Colonic mucosa (tissue), 4 donors: ENCODE data around the gene GTF2A2. TPM values are rescaled to one million over a fixed set of nuclear protein-coding genes. Genes with fewer than 3 reads are reported as not detected.
"Not testable (repeated sequence)": the region's sequence is repeated elsewhere in the genome, so short reads cannot be mapped to it uniquely, and the experiment has no call there.

ENCODE experiments used
- DNase-seq: peaks from one replicate; pipeline ENCODE4 v3.0.0-alpha.2; 2020
- H3K27ac ChIP-seq: fragments of 200-600 bp; one replicate; pipeline ENCODE4 v1.8.0; 2021
- H3K27me3 ChIP-seq: fragments of 200-600 bp; one replicate; pipeline ENCODE4 v1.8.0; 2021
- H3K36me3 ChIP-seq: fragments of 200-600 bp; one replicate; pipeline ENCODE4 v1.8.0; 2021
- H3K4me1 ChIP-seq: fragments of 200-600 bp; one replicate; pipeline ENCODE4 v1.8.0; 2021; ENCODE audit warnings: mild to moderate bottlenecking
- H3K4me3 ChIP-seq: fragments of 200-600 bp; one replicate; pipeline ENCODE4 v1.8.0; 2021
- H3K9ac ChIP-seq, 2 donors: one replicate each; pipeline ENCODE4 v1.7.0; 2013; ENCODE audit warnings: control low read depth in 2 of 2, low read depth in 2 of 2, low read length in 2 of 2
- H3K9me3 ChIP-seq: fragments of 200-600 bp; one replicate; pipeline ENCODE4 v1.8.0; 2021
- intact Hi-C: fragments of 100-400 bp; cut with DNase I; formaldehyde crosslinking; loops from one replicate; pipeline ENCODE4 v1.14.1; 2022
- total RNA-seq, 2 donors: library from RNA; stranded (reverse); fragmentation: NEBNext Ultra II Directional in 1 of 2; extraction: Animal tissue kit (Norgen Biotek cat#: 25700) in 1 of 2; gene quantifications; one replicate each; pipeline ENCODE4 v1.2.1, GENCODE V29; 2021
- TF ChIP-seq, protein P1 (sequence below): fragments of 200-600 bp; IDR thresholded peaks from one replicate; pipeline ENCODE4 v1.8.0; 2022; ENCODE audit warnings: antibody characterized with exemption, mild to moderate bottlenecking
- donor health status: healthy.
- donor health status: DM: no; HTN: no; CAD: no.
- donor health status: DM: no; HTN: no; CAD: no.

Gene GTF2A2
- total RNA-seq, 2 donors from 2014 or later, result 117 to 143 TPM

DNA sequence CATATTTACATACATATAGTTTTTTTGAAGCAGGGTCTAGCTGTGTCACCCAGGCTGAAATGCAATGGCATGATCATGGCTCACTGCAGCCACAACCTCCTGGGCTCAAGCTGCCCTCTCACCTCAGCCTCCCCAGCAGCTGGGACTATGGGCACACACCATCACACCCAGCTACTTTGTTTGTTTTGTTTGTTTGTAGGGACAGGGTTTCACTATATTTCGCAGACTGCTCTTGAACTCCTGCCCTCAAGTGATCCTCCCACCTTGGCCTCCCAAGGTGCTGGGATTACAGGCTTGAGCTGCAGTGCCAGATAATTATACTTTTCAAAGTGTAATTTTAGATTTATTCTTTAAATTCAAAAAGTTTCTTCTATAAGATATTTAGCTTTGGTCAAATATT is 10.2 kb downstream of the GTF2A2 start:
- TF ChIP-seq, protein P1, sequence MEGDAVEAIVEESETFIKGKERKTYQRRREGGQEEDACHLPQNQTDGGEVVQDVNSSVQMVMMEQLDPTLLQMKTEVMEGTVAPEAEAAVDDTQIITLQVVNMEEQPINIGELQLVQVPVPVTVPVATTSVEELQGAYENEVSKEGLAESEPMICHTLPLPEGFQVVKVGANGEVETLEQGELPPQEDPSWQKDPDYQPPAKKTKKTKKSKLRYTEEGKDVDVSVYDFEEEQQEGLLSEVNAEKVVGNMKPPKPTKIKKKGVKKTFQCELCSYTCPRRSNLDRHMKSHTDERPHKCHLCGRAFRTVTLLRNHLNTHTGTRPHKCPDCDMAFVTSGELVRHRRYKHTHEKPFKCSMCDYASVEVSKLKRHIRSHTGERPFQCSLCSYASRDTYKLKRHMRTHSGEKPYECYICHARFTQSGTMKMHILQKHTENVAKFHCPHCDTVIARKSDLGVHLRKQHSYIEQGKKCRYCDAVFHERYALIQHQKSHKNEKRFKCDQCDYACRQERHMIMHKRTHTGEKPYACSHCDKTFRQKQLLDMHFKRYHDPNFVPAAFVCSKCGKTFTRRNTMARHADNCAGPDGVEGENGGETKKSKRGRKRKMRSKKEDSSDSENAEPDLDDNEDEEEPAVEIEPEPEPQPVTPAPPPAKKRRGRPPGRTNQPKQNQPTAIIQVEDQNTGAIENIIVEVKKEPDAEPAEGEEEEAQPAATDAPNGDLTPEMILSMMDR, result no peak
- no peaks in the 10 kb centered on the region for H3K9me3 ChIP-seq
- DNase-seq, result no peak
- intact Hi-C loops, result no loop called here
- no peaks in the 10 kb centered on the region for H3K27me3 ChIP-seq
- no peak overlapping the region for H3K9ac ChIP-seq
- no peak overlapping the region for H3K4me3 ChIP-seq
- H3K4me1 ChIP-seq, result no peaks in the 10 kb centered on the region
- H3K36me3 ChIP-seq, result no peaks in the 10 kb centered on the region
- no peak overlapping the region for H3K27ac ChIP-seq

DNA sequence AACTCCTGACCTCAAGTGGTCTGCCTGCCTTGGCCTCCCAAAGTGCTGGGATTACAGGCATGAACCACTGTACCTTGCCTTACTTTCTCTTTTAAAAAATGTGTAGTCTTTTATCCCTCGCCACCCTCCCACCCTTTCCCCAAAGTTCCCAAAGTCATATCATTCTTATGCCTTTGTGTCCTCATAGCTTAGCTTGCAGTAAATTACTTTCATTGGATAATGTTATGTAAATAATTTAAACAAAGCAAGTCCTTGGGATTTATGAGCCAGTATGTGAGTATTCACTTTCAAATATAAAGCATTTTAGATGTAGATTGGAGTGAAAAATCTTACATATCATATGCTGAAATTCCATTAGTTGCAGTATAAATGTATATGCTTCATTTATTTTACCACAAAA is 11.0 kb downstream of the GTF2A2 start:
- TF ChIP-seq, protein P1, result no peak

DNA sequence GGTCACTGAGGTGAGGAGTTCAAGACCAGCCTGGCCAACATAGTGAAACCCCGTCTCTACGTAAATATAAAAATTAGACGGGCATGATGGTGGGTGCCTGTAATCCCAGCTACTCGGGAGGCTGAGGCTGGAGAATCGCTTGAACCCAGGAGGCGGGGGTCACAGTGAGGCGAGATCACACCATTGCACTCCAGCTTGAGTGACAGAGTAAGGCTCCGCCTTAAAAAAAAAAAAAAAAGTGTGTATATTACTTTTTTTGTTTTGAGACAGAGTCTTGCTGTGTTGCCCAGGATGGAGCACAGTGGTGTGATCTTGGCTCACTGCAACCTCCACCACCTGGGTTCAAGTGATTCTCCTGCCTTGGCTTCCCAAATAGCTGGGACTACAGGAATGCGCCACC is 11.5 kb downstream of the GTF2A2 start:
- H3K36me3 ChIP-seq, H3K27ac ChIP-seq, intact Hi-C loops: not testable (repeated sequence)

More for the DNA sequence above, 11.0 kb downstream of the GTF2A2 start:
- Histone ChIP-seq H3K27me3 (no peaks in the 10 kb centered on the region), H3K9me3 (no peaks in the 10 kb centered on the region), H3K27ac (no peak overlapping the region), H3K4me1 (no peaks in the 10 kb centered on the region), H3K4me3 (no peak overlapping the region), H3K9ac (no peak overlapping the region), H3K36me3 (no peaks in the 10 kb centered on the region)
- no peak for DNase-seq
- intact Hi-C loops, result no loop called here

DNA sequence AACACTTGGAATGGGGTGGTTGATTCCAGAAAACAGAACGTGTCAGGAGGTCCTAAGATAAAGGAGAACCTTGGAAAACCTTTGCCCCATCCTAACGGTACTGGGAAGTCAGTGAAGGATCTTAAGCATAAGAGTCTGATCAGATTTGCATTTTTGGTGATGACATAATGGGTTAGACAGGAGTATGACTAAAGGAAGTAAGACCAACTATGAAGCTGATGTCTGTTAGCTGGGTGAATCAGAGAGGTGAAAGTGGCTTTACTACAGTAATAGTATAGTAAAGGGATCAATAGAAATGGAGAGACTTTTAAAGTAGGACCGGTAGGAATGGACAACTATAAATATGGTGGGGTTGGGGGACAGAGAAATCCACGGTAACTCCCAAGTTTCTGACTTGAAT is 12.6 kb downstream of the GTF2A2 start:
- TF ChIP-seq, protein P1, result no peak
- intact Hi-C loops, result no loop called here
- Histone ChIP-seq H3K9me3 (no peaks in the 10 kb centered on the region), H3K27ac (no peak overlapping the region), H3K27me3 (no peaks in the 10 kb centered on the region), H3K4me3 (no peak overlapping the region), H3K9ac (no peak overlapping the region), H3K36me3 (no peaks in the 10 kb centered on the region), H3K4me1 (no peaks in the 10 kb centered on the region)
- no peak for DNase-seq

More for the DNA sequence above, 11.5 kb downstream of the GTF2A2 start:
- not testable (repeated sequence) for H3K27me3 ChIP-seq, H3K9me3 ChIP-seq, DNase-seq, H3K4me1 ChIP-seq, H3K4me3 ChIP-seq, H3K9ac ChIP-seq

DNA sequence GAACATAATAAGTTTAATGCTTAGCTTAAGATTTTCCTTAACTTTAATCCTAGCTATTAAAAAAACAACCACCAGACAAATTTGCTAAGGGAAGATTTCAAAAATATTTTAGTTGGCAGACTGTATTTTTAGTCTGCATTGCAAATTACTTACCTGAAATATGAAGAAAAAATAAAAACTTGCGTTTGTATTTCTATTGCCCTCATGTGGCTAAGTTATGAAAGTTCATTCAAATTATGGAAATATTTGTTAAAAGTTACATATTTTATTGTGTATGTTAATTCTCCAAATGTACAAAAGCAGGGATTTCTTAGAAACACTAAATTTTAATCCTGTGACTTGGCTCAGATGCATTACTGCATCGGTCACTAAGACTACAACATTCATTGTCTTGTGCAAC is 15.0 kb downstream of the GTF2A2 start:
- intact Hi-C loops, result no loop called here
- H3K9ac ChIP-seq, result no peak overlapping the region
- no peak overlapping the region for H3K27ac ChIP-seq
- DNase-seq, result no peak
- H3K4me3 ChIP-seq, result no peak overlapping the region
- no peaks in the 10 kb centered on the region for H3K4me1 ChIP-seq
- H3K27me3 ChIP-seq, result no peaks in the 10 kb centered on the region
- TF ChIP-seq, protein P1, result no peak
- H3K36me3 ChIP-seq, result no peaks in the 10 kb centered on the region
- no peaks in the 10 kb centered on the region for H3K9me3 ChIP-seq

DNA sequence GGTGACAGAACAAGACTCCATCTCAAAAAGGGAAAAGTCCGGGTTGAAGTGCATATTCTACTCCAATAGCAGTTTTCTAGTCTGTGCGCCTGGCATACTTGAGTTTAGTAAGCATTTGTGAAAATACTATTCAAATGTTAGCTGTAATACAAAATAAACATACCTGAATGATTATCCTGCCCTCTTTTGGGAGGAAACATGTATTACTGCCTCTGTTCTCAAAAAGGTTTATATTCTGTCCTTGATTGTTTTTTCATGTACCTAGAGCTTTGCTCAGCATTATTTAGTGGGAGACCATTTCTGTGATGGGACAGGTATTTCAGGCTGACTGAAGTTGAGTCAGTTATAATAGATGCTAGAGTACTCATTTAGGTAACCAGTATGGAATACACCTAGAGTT is 19.8 kb downstream of the GTF2A2 start:
- H3K27me3 ChIP-seq, H3K4me3 ChIP-seq, H3K9ac ChIP-seq, H3K9me3 ChIP-seq, H3K27ac ChIP-seq, H3K4me1 ChIP-seq, H3K36me3 ChIP-seq, intact Hi-C loops, DNase-seq: not testable (repeated sequence)

DNA sequence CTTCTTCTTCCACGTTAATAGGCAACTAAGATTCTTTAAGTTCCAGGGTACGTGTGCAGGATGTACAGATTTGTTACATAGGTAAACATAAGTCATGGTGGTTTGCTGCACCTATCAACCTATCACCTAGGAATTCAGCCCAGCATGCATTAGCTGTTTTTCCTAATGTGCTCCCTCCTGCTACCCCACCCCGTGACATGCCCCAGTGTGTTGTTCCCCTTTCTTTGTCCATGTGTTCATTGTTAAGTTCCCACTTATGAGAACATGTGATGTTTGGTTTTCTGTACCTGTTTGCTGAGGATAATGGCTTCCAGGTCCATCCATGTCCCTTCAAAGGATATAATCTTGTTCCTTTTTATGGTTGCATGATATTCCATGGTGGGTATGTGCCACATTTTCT is 21.1 kb downstream of the GTF2A2 start:
- intact Hi-C loops, result no loop called here
- H3K9me3 ChIP-seq, result no peaks in the 10 kb centered on the region
- no peaks in the 10 kb centered on the region for H3K4me1 ChIP-seq
- H3K9ac ChIP-seq, result no peak overlapping the region
- no peak overlapping the region for H3K4me3 ChIP-seq
- TF ChIP-seq, protein P1, result no peak
- H3K36me3 ChIP-seq, result no peaks in the 10 kb centered on the region
- H3K27ac ChIP-seq, result no peak overlapping the region
- H3K27me3 ChIP-seq, result no peaks in the 10 kb centered on the region
- DNase-seq, result no peak
